22Rv1 (cell line): ENCODE data around the gene TFF3.

Experiments used
- H3K27ac ChIP-seq: fragments of 450-650 bp; 2 replicates; pipeline ENCODE4 v1.5.1; 2017
- ZFX ChIP-seq: fragments of 450-650 bp; IDR thresholded peaks from 2 replicates; pipeline ENCODE4 v1.6.1; 2017; ENCODE audit warnings: antibody characterized with exemption, borderline replicate concordance
- TF ChIP-seq, protein P1 (sequence below): fragments of 450-650 bp; IDR thresholded peaks from 2 replicates; pipeline ENCODE4 v1.5.1; 2017; ENCODE audit warnings: mild to moderate bottlenecking

TFF3 gene, protein sequence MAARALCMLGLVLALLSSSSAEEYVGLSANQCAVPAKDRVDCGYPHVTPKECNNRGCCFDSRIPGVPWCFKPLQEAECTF

DNA sequence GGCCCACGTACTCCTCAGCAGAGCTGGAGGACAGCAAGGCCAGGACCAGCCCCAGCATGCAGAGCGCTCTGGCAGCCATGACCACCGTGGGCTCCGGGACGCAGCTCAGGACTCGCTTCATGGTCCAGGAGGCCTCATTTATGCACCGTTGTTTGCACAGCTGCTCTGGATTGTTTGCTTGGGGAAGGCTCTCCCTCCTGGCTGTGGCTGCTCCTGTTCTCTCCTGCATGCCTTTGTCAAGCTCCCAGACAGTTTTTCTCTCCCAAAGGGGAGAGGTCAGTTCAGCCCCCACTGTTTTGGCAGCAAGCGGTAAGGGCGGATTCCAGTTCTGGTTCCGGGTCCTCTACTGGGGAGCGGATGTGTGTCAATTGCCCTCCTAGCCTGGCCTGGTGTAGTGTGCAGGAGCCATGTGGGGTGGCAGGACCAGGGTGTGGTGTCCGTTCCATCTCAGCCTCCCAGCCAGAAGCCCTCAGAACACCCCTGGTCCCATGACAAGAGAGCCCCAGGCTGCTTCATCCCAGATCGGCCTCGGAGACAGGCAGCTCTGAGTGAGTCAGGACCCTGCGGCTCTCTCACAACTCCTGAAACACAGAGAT, at the start of gene TFF3:
Gene TFF3 (minus strand): TSS at position 114 of the 596 bp plus-strand sequence. CDS start 35 bp downstream, at position 79.
- TF ChIP-seq, protein P1, sequence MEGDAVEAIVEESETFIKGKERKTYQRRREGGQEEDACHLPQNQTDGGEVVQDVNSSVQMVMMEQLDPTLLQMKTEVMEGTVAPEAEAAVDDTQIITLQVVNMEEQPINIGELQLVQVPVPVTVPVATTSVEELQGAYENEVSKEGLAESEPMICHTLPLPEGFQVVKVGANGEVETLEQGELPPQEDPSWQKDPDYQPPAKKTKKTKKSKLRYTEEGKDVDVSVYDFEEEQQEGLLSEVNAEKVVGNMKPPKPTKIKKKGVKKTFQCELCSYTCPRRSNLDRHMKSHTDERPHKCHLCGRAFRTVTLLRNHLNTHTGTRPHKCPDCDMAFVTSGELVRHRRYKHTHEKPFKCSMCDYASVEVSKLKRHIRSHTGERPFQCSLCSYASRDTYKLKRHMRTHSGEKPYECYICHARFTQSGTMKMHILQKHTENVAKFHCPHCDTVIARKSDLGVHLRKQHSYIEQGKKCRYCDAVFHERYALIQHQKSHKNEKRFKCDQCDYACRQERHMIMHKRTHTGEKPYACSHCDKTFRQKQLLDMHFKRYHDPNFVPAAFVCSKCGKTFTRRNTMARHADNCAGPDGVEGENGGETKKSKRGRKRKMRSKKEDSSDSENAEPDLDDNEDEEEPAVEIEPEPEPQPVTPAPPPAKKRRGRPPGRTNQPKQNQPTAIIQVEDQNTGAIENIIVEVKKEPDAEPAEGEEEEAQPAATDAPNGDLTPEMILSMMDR: no peak
- TF ChIP-seq ZFX: no peak
- H3K27ac ChIP-seq: no peak within 1 kb of the TSS

DNA sequence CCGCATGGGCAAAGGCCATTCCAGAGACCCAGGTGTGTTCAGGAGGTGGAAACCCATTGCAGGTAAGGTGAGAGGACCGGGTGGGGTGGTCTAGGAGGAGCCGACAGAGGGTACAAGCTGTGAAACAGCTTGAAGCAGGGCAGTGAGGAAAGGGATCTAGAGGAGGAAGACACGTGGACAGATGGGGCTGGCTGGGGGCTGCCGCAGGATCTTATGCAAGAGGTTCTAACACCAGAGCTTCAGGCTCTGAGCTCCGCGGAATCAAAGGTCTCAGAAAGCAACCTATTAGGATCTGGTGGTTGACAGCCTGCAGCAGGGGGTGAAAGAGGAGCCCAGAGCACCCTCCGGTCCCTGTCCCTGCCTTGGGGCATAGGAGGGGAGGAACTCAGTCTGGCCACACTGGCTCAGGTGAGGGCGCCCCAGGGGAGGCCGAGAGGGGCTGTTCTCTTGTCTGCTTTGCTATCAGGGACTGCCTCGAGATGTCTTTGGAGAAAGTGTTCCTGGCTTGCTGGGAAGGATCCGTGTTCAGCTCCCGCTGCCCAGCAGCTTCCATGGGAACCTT, 49.2 kb upstream of the TFF3 start:
- H3K27ac ChIP-seq: no peak overlapping the region
- TF ChIP-seq ZFX: no peak
- TF ChIP-seq, protein P1: no peak

DNA sequence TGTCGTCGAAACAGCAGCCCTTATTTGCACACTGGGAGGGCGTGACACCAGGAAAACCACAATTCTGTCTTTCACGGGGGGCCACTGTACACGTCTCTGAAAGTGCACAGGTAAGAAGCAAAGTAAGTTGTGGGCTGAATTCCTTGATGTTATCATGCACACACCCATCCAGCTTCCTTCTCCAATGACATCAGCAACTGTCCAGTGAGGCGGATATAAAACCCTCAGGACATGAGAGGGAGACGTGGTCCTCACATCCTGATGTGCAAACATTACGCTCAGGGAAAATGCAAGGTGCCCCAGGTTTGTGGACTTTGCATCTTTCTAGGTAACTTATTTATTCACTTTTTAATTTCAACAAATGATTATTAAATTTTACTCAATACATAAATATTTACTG, 48.1 kb upstream of the TFF3 start:
- no peak overlapping the region for H3K27ac ChIP-seq
- TF ChIP-seq, protein P1: no peak
- no peak for TF ChIP-seq ZFX

DNA sequence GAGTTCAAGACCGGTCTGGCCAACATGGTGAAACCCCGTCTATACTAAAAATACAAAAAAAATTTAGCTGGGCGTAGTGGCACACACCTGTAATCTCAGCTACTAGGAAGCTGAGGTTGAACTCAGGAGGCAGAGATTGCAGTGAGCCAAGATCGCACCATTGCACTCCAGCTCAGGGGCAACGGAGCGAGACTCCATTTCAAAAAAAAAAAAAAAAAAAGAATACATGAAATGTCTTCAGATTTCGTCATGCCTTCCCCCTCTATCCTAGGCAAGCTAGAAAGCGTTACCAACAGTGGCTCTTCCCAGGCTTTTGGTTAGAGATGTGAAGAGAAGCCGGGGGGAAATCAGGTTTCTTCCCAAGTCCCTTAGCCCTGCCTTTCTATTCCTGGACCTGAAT, 47.5 kb upstream of the TFF3 start:
- H3K27ac ChIP-seq: no peak overlapping the region

DNA sequence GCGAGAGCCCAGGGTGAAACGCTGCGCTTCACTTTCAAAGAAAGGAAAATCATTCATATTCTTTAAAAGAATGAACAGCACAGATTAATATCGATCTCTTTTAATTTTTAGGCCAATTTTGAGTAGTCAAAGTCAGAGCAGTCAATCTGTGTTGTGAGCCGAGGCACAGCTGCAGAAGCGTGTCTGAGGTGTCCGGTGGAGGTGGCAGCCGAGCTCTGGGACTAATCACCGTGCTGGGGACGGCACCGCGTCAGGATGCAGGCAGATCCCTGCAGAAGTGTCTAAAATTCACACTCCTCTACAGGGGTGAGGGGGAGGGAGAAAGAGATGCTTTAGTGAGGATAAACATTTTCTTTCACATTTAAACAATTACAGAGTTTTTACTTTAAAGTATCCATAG, 47.0 kb upstream of the TFF3 start:
- no peak for TF ChIP-seq ZFX
- TF ChIP-seq, protein P1: no peak
- H3K27ac ChIP-seq: no peak overlapping the region

More for the DNA sequence above, 47.5 kb upstream of the TFF3 start:
- TF ChIP-seq, protein P1: no peak
- no peak for TF ChIP-seq ZFX

DNA sequence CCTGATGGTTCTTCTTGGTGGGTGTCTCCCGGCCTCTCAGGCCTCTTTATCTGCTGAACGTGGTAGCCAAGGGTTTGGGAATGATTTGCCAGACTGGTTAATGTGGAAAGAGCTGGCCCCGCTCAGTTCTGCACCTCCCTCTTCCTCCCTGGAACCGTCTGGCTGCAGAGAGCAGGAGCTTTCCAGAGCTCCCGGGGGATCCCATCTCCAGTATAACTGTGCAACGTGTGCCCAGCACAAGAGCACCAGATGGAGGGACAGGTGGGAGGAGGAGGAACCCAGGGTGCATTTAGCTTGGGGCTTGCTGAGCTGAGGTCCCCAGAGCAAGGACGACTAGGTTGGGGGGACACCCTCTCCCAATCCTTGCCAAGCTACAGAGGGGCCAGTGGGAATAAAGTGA, 46.1 kb upstream of the TFF3 start:
- H3K27ac ChIP-seq: no peak overlapping the region
- TF ChIP-seq ZFX: no peak
- TF ChIP-seq, protein P1: no peak

DNA sequence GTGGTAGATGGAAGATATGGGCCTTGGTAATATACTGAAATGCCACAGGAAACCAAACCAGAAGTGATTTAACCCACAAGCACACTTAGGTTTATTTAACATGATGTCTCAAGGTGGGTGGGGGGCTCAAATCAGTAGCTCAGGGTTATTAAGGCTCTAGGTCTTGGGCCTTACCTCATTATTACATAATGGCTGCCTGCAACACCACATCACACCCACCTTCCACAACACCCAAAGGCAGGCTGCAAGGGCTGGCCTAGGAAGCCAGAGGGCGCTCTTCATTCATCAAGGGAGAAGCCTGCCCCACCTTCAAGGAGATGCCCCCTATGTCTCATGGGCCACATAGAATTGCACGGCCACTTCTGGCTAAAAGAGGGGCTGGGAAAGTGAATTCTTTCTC, 45.1 kb upstream of the TFF3 start:
- no peak overlapping the region for H3K27ac ChIP-seq
- no peak for TF ChIP-seq ZFX
- TF ChIP-seq, protein P1: no peak
